Fibroblast of lung (primary cell): ENCODE measurements around the gene GABRR2.

Experiments
- EZH2 ChIP-seq: IDR thresholded peaks from 2 replicates; pipeline ENCODE4 v1.5.1; 2012; ENCODE audit warnings: low read length, control low read depth, mild to moderate bottlenecking; ENCODE audit errors: missing control alignments
- TF ChIP-seq, protein P1 (sequence below), 2 donors: IDR thresholded peaks in 1 of 2; conservative IDR thresholded peaks in 1 of 2; 1 replicate in 1 of 2; 2 replicates in 1 of 2; pipeline ENCODE4 v1.5.1; 2011 to 2012; ENCODE audit warnings: low read length in 2 of 2, control low read depth in 1 of 2, inconsistent platforms in 1 of 2, low read depth in 1 of 2, mild to moderate bottlenecking in 1 of 2

GRCh38 chr6:89339565-89339964 lies 24.5 kb upstream of the GABRR2 start:
- no peak for TF ChIP-seq EZH2
- TF ChIP-seq, protein P1, sequence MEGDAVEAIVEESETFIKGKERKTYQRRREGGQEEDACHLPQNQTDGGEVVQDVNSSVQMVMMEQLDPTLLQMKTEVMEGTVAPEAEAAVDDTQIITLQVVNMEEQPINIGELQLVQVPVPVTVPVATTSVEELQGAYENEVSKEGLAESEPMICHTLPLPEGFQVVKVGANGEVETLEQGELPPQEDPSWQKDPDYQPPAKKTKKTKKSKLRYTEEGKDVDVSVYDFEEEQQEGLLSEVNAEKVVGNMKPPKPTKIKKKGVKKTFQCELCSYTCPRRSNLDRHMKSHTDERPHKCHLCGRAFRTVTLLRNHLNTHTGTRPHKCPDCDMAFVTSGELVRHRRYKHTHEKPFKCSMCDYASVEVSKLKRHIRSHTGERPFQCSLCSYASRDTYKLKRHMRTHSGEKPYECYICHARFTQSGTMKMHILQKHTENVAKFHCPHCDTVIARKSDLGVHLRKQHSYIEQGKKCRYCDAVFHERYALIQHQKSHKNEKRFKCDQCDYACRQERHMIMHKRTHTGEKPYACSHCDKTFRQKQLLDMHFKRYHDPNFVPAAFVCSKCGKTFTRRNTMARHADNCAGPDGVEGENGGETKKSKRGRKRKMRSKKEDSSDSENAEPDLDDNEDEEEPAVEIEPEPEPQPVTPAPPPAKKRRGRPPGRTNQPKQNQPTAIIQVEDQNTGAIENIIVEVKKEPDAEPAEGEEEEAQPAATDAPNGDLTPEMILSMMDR (conservative IDR thresholded peaks at IDR 0.05 in 1 of 2, IDR thresholded peaks at IDR 0.05 in 1 of 2; ENCODE audit: low read depth in 1 of 2, low read length in 2 of 2): no peak
